PC-3 (cell line): Measurements from ENCODE around the gene RECQL5. TPM values are rescaled to one million over a fixed set of nuclear protein-coding genes. Genes with fewer than 3 reads are reported as not detected.

Experiments
- ATAC-seq: fragments of 200-7000 bp; cut with Tn5 transposase; 2 replicates; pipeline ENCODE4 v1.9.1; 2020; ENCODE audit warnings: mild to moderate bottlenecking, moderate library complexity
- BruUV-seq: library from RNA; stranded (reverse); fragments of 400-500 nt; replicated peaks from 2 replicates; lab custom pipeline; 2021; lab: Mats Ljungman, UMichigan
- CTCF ChIA-PET: fragments of 300-600 bp; sonication (Branson Sonifier 250); formaldehyde crosslinking; loops from one replicate; lab custom pipeline; 2022; ENCODE audit warnings: antibody characterized with exemption; lab: Charles Lee
- POLR2A ChIA-PET: fragments of 300-600 bp; sonication (Branson Sonifier 250); formaldehyde crosslinking; loops from one replicate; lab custom pipeline; 2022; ENCODE audit warnings: antibody characterized with exemption; ENCODE audit not compliant: unreplicated experiment; lab: Charles Lee
- DNase-seq: peaks from one replicate; pipeline ENCODE4 v3.0.0-alpha.2; 2015
- H2AFZ ChIP-seq: fragments of 300-600 bp; sonication (generic); 2 replicates; pipeline ENCODE4 v1.6.0; 2016; ENCODE audit warnings: antibody characterized with exemption, low read length
- H3F3A ChIP-seq: fragments of 300-600 bp; sonication (generic); one replicate; pipeline ENCODE4 v1.6.0; 2017; ENCODE audit warnings: antibody characterized with exemption, low read length, control low read depth, mild to moderate bottlenecking; ENCODE audit not compliant: unreplicated experiment
- H3K27ac ChIP-seq: fragments of 300-600 bp; sonication (generic); 2 replicates; pipeline ENCODE4 v1.5.1; 2016; ENCODE audit warnings: mild to moderate bottlenecking, low read length
- H3K27me3 ChIP-seq: fragments of 300-600 bp; sonication (generic); 2 replicates; pipeline ENCODE4 v1.6.1; 2016; ENCODE audit warnings: low read length, mixed read lengths
- H3K36me3 ChIP-seq: fragments of 300-600 bp; sonication (generic); 2 replicates; pipeline ENCODE4 v1.6.1; 2016; ENCODE audit warnings: low read depth, mixed run types, low read length, mixed read lengths
- H3K4me1 ChIP-seq: fragments of 300-600 bp; sonication (generic); 2 replicates; pipeline ENCODE4 v1.5.1; 2016; ENCODE audit warnings: low read length; ENCODE audit not compliant: insufficient read depth
- H3K4me2 ChIP-seq: fragments of 300-600 bp; sonication (generic); 2 replicates; pipeline ENCODE4 v1.6.0; 2016; ENCODE audit warnings: low read length
- H3K4me3 ChIP-seq: fragments of 300-600 bp; sonication (generic); 2 replicates; pipeline ENCODE4 v1.5.1; 2016; ENCODE audit warnings: mild to moderate bottlenecking, low read length, mixed read lengths
- H3K79me2 ChIP-seq: fragments of 300-600 bp; sonication (generic); 2 replicates; pipeline ENCODE4 v1.6.1; 2017; ENCODE audit warnings: low read length, mixed read lengths
- H3K9ac ChIP-seq: fragments of 300-600 bp; sonication (generic); 2 replicates; pipeline ENCODE4 v1.6.0; 2016; ENCODE audit warnings: mild to moderate bottlenecking, low read length
- H3K9me2 ChIP-seq: fragments of 300-600 bp; sonication (generic); replicated peaks from 2 replicates; pipeline ENCODE4 v1.6.1; 2016; ENCODE audit warnings: mixed run types, low read length, mixed read lengths
- H3K9me3 ChIP-seq: fragments of 300-600 bp; sonication (generic); 2 replicates; pipeline ENCODE4 v1.6.1; 2016; ENCODE audit warnings: low read length, mixed read lengths
- H4K20me1 ChIP-seq: fragments of 300-600 bp; sonication (generic); 2 replicates; pipeline ENCODE4 v1.6.1; 2016; ENCODE audit warnings: low read length, mixed read lengths
- CTCF ChIP-seq: fragments of 300-600 bp; sonication (generic); conservative IDR thresholded peaks from 2 replicates; pipeline ENCODE4 v1.5.1; 2017; ENCODE audit warnings: antibody characterized with exemption, low read depth, mild to moderate bottlenecking, low read length
- EZH2 ChIP-seq: fragments of 300-600 bp; sonication (generic); IDR thresholded peaks from one replicate; pipeline ENCODE4 v1.6.1; 2017; ENCODE audit warnings: antibody characterized with exemption, mild to moderate bottlenecking, low read length; ENCODE audit not compliant: unreplicated experiment
- EZH2phosphoT487 ChIP-seq: fragments of 300-600 bp; sonication (generic); IDR thresholded peaks from 2 replicates; pipeline ENCODE4 v1.6.1; 2018; ENCODE audit warnings: mild to moderate bottlenecking, antibody characterized with exemption, low read length, borderline replicate concordance
- intact Hi-C: fragments of 100-400 bp; cut with micrococcal nuclease; formaldehyde crosslinking; loops from 2 replicates; pipeline ENCODE4 v1.9.0; 2023
- total RNA-seq: library from RNA; depleted of rRNA; stranded (reverse); fragments of >200 nt; gene quantifications from 2 replicates; pipeline ENCODE4 v1.2.3, GENCODE V29; 2014

RECQL5 gene
- total RNA-seq, 1 experiment from 2014 or later = 54.2 TPM

- CTCF ChIA-PET = interaction anchor here (0.5 to 2.4 kb wide), 4 partner anchors 9 to 54 kb away, joined by 3 to 14 read pairs (median 4); no protein-coding TSS in a partner anchor
- no peak for ATAC-seq
- POLR2A ChIA-PET = no interaction called here
- peaks cover 82% of the 10 kb centered on the region for H3K79me2 ChIP-seq
- H3K4me2 ChIP-seq = peak overlapping the region; percentile 39
- no peak for TF ChIP-seq CTCF
- no peak for TF ChIP-seq EZH2phosphoT487
- H3K36me3 ChIP-seq = peaks cover 44% of the 10 kb centered on the region
- no peak overlapping the region for H3K4me3 ChIP-seq
- peak overlapping the region; percentile 86 for H3K27ac ChIP-seq
- DNase-seq = no peak
- H3K9ac ChIP-seq = no peak overlapping the region
- no peaks in the 10 kb centered on the region for H3K27me3 ChIP-seq
- no peaks in the 10 kb centered on the region for H3K9me2 ChIP-seq
- peaks cover 5% of the 10 kb centered on the region for H3F3A ChIP-seq
- peaks cover 4% of the 10 kb centered on the region; the same call in 1 of the 2 replicates for H4K20me1 ChIP-seq
- no peak overlapping the region for H2AFZ ChIP-seq
- H3K9me3 ChIP-seq = no peaks in the 10 kb centered on the region
- TSS peak; percentile 70 for BruUV-seq
- intact Hi-C loops = loop anchor here (1.0 kb wide), 1 partner anchor 14 kb away; no protein-coding TSS in a partner anchor
- peaks cover 94% of the 10 kb centered on the region for H3K4me1 ChIP-seq
Observed at GRCh38 chr17:75692976-75693375, 26.0 kb upstream of the RECQL5 start.

GRCh38 chr17:75691801-75692626, 25.1 kb upstream of the RECQL5 start:
- Histone ChIP-seq H3K4me3 (no peak overlapping the region), H3K9me3 (no peaks in the 10 kb centered on the region), H3K79me2 (peaks cover 82% of the 10 kb centered on the region), H4K20me1 (peaks cover 4% of the 10 kb centered on the region; the same call in 1 of the 2 replicates), H3K9ac (no peak overlapping the region), H2AFZ (no peak overlapping the region), H3K27ac (no peak overlapping the region; the same call in 1 of the 2 replicates), H3K4me1 (peaks cover 86% of the 10 kb centered on the region), H3K36me3 (peaks cover 38% of the 10 kb centered on the region), H3K4me2 (0 out of 2 replicates have a peak overlapping the region, but pooled peaks have one; percentile 39), H3F3A (peaks cover 5% of the 10 kb centered on the region), H3K9me2 (no peaks in the 10 kb centered on the region), H3K27me3 (no peaks in the 10 kb centered on the region)
- ChIA-PET CTCF (interaction anchor here (2.4 kb wide), 1 partner anchor 12 kb away, joined by 14 read pairs; no protein-coding TSS in a partner anchor), POLR2A (interaction anchor here (0.6 kb wide), 1 partner anchor 25 kb away, joined by 5 read pairs; the partner anchor contains the start of genes RECQL5 and SAP30BP)
- intact Hi-C loops = no loop called here
- DNase-seq (no peak), ATAC-seq (no peak)
- TF ChIP-seq EZH2phosphoT487 (no peak), CTCF (no peak)
- BruUV-seq = no TSS peak

- Histone ChIP-seq H3K9me3 (no peaks in the 10 kb centered on the region), H3K27ac (no peak overlapping the region), H3K27me3 (no peaks in the 10 kb centered on the region), H3K36me3 (peaks cover 39% of the 10 kb centered on the region), H4K20me1 (peaks cover 4% of the 10 kb centered on the region; the same call in 1 of the 2 replicates), H2AFZ (no peak overlapping the region), H3K4me1 (peaks cover 90% of the 10 kb centered on the region), H3K4me2 (peak overlapping the region; percentile 5; the same call in 1 of the 2 replicates), H3K9me2 (no peaks in the 10 kb centered on the region), H3F3A (peaks cover 5% of the 10 kb centered on the region), H3K79me2 (peaks cover 83% of the 10 kb centered on the region), H3K4me3 (no peak overlapping the region), H3K9ac (no peak overlapping the region)
- BruUV-seq = no TSS peak
- intact Hi-C loops = no loop called here
- ChIA-PET CTCF (no interaction called here), POLR2A (interaction anchor here (0.6 kb wide), 1 partner anchor 24 kb away, joined by 5 read pairs; the partner anchor contains the start of genes RECQL5 and SAP30BP)
- DNase-seq (peak; percentile 49), ATAC-seq (no peak)
- no peak for TF ChIP-seq EZH2
- TF ChIP-seq EZH2phosphoT487 = no peak
- TF ChIP-seq CTCF = no peak
Observed at GRCh38 chr17:75691371-75691791, 24.4 kb upstream of the RECQL5 start.
